Activated naive CD4-positive, alpha-beta T cell treated with anti-CD3 and anti-CD28 coated beads, Interleukin-2, amount 10 ng/mL, durations not matched to agents 5 hours and 36 hours (primary cell): Measurements from ENCODE around the gene DCTN1. TPM values are rescaled to one million over a fixed set of nuclear protein-coding genes. Genes with fewer than 3 reads are reported as not detected.

ENCODE experiments used
- total RNA-seq, 2 experiments: library from RNA; stranded (reverse); gene quantifications; one replicate each; pipeline ENCODE4 v1.2.3, GENCODE V29; 2021

Gene DCTN1
- total RNA-seq, result 100 to 1,000 TPM; 104 to 111 TPM

DNA sequence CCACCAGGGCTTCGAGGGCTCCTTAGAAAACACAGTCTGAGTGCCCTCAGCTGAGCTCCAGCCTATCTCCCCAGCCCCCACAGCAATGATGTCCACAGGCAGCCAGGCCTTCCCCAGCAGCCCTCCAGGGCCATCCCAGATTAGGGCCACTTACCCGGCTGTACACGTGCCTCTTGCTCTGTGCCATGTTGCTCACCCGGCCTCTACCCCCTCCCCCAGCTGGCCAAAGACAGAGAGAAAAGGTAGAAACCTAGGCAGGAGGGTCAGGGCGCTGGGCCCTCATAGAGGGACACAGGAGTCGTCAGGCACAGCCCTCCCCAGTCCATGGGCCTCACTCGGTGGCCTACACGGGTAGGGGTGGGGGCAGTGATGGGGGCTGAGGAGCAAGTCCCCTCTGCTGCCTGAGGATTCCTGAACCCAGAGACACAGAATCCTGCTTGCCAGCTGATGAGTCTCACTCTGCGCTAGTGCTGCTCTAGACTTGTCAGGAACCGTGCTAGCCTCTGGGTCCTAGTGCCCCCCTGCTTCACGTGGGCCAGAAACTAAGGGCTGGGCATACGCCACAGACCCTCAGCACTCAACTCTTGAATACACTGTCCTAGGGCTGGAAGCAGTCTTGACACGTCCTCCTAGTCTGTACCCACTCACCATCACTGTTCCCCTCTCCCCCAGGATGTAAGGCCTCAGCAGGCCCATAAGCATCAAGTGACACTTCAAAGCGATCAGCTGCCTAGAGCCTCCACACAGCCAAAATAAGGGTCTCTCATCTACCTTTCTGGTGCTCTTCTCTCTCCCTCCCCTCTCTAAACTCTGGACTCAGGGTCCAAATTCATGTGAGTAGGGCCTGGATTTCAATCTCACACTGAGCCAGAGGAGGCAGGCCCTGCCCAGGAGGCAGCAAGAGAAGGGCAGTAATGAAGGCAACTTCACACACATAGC, at the start of gene DCTN1:
Gene DCTN1 (minus strand): TSS at position 461 of the 939 bp plus-strand sequence. CDS start 274 bp downstream, at position 187.

DNA sequence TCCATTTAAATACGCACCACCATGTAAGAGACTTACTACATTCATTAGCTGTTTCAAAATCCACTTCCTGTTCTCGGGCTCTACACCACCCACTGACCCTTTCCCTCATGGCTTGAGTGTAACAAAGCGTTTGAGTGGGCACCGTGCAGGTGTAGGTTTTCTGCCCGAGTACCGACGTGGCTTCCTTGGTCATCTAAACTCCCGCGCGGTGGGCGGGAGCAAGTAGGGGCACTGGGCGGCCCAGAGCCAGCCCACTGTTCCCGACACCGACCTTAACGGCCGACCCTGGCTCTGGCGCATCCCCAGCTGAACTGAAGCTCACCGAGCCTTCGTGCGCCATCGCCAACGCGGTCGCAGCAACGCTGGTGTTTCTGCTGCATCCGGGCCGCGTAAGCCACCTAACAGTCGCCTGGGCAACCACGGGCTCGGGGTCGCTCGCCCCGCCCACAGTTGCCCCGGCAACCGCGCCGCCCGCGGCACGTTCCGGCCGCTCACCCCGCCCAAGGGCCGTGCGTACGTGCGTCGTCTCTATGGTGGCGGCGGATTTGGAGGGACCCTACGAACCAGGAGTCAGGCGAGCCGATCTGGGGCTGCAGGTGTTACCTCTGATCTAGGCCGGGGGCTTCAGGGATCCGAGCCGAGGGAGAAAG, 41.2 kb upstream of the DCTN1 start, which contains the start of the genes C2orf81 and WDR54:
Gene C2orf81 (minus strand): TSS at position 399 of the 650 bp plus-strand sequence. CDS start 59 bp downstream, at position 340.
Gene WDR54 (plus strand): TSS at position 510 of the 650 bp plus-strand sequence. CDS start 424 bp downstream, outside the sequence.

DNA sequence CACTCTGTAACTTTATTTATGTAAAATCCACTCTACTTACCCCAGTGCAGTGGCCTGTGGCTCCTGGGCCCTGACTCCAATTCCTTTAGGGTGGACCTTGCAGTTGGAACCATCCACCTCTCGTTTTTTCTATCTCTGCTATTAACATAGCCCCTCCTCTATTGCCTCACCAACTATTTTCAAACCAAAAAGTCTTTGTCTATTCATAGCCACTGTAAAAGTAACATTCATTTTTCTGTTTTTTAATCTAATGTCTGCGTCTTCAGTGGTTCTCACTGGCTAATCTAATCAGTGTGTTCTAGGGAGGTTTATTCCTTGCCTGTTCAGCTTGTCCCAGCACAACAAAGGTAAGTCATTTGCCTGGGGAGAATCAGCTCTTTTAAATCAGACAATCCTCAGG, 36.8 kb downstream of the DCTN1 start, which contains the start of gene SLC4A5:
Gene SLC4A5 (minus strand): TSS at position 101 of the 400 bp plus-strand sequence. CDS start 28,393 bp downstream, outside the sequence.

Other genes starting within 250 kb of the DCTN1 start
- gene BOLA3, start 232.4 kb downstream of the DCTN1 start, total RNA-seq, result 10 to 100 TPM; 39.3 to 42.1 TPM
- gene MOB1A, start 201.4 kb downstream of the DCTN1 start, total RNA-seq, result 100 to 1,000 TPM; 153 to 156 TPM
- gene MTHFD2, start 181.7 kb downstream of the DCTN1 start, total RNA-seq, result 100 to 1,000 TPM; 111 to 116 TPM
- gene SLC4A5, start 36.9 kb downstream of the DCTN1 start, total RNA-seq, result 1 to 10 TPM; 2.8 to 4.6 TPM
- 1 to 10 TPM; 3.3 to 3.8 TPM for gene C2orf81, start 41.3 kb upstream of the DCTN1 start, total RNA-seq
- 10 to 100 TPM; 78.2 to 79.5 TPM for gene WDR54, start 41.4 kb upstream of the DCTN1 start, total RNA-seq
- under 1 TPM; 0.81 to 0.84 TPM for gene RTKN, start 61.6 kb upstream of the DCTN1 start, total RNA-seq
- 10 to 100 TPM; 42.9 to 47.0 TPM for gene INO80B, start 74.8 kb upstream of the DCTN1 start, total RNA-seq
- 10 to 100 TPM; 54.2 to 57.3 TPM for gene WBP1, start 78.1 kb upstream of the DCTN1 start, total RNA-seq
- 10 to 100 TPM; 65.6 to 65.7 TPM for gene MOGS, start 85.1 kb upstream of the DCTN1 start, total RNA-seq
- 100 to 1,000 TPM; 122 to 123 TPM for gene MRPL53, start 92.4 kb upstream of the DCTN1 start, total RNA-seq
- gene CCDC142, start 102.7 kb upstream of the DCTN1 start, total RNA-seq, result 10 to 100 TPM; 24.8 to 26.2 TPM
- gene TTC31, start 102.8 kb upstream of the DCTN1 start, total RNA-seq, result 10 to 100 TPM; 38.3 to 44.5 TPM
- gene LBX2, start 119.3 kb upstream of the DCTN1 start, total RNA-seq, result under 1 TPM in 1 of 2 experiments, not detected in 1; 0.35 TPM
- 10 to 100 TPM; 26.2 to 29.8 TPM for gene PCGF1, start 127.4 kb upstream of the DCTN1 start, total RNA-seq
- under 1 TPM; 0.55 to 0.63 TPM for gene TLX2, start 134.1 kb upstream of the DCTN1 start, total RNA-seq
- under 1 TPM; 0.10 to 0.26 TPM for gene DQX1, start 145.9 kb upstream of the DCTN1 start, total RNA-seq
- 100 to 1,000 TPM; 109 to 110 TPM for gene AUP1, start 149.4 kb upstream of the DCTN1 start, total RNA-seq
- 10 to 100 TPM; 39.7 to 44.2 TPM for gene HTRA2, start 149.6 kb upstream of the DCTN1 start, total RNA-seq
- under 1 TPM; 0.07 to 0.10 TPM for gene LOXL3, start 173.6 kb upstream of the DCTN1 start, total RNA-seq
- 10 to 100 TPM; 28.2 to 30.7 TPM for gene DOK1, start 174.4 kb upstream of the DCTN1 start, total RNA-seq